Measurements from ENCODE around the gene MRPL17.

- peak; percentile 18; the same call in 1 of the 2 replicates for TF ChIP-seq CTCF (IDR thresholded peaks at IDR 0.05; ENCODE audit: low read length)
- no peak for TF ChIP-seq EZH2 (IDR thresholded peaks at IDR 0.05; ENCODE audit: borderline replicate concordance, low read length)
These were observed 44.7 kb downstream of the MRPL17 start for GRCh38 chr11:6638429-6638828.
